ENCODE results near the gene GALNT1. TPM values are rescaled to one million over a fixed set of nuclear protein-coding genes. Genes with fewer than 3 reads are reported as not detected.
A peak's percentile ranks its signal among the peaks of the same experiment; 100 is the strongest.

GALNT1 gene
- total RNA-seq, 1 donor from 2014 or later, result 95.4 TPM

- DNase-seq (ENCODE audit: low read depth), result no peak
Observed at GRCh38 chr18:35749701-35750100, 168.2 kb downstream of the GALNT1 start.

DNA sequence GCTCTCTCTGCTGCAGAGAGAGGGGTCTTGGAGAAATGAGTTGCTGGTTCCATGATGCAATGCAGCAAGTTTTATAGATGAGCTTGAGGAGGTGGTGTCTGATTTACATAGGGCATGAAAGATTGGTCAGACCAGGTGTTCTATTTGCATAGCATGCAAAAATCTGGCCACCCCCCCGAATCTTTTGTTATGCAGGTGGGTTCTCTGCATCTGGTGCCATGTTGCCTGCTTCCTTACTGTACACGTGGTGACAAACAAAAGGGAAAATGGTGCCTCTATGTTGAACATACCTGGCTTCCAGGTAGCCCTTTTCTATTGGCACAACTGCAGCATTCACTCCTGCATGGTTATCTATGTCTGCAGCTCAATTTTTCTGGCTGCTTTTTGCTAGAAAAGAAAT, 169.4 kb downstream of the GALNT1 start:
- DNase-seq (ENCODE audit: low read depth), result no peak

DNA sequence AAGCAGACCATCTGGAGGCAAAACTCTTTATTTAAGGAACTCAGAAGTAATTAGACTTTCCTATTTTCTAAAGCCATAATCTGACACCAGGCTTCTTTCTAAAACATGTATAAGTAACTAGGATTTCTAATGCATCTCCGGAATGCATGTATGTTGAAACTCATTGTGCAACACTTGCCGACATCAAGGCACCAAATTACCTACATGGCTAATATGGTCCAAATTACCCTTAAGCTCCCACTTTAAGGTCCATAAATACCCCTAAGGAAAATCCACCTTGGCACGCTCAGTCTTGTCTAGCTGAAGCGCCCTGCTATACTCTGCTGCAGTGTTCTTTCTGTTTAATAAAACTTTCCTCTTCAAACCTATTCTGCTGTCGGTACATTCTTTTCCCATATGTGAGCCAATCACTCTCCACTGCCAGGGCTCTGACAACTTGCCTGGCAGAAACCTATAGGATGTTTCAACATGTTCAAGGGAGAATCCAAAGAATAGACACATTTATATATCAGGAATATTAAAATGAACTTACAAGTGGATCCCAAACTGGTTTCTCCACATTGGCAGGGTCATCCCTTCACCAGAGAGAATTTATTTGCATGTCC, 171.9 kb downstream of the GALNT1 start:
- no peak for DNase-seq (ENCODE audit: low read depth)

GRCh38 chr18:35754464-35754863, 172.9 kb downstream of the GALNT1 start:
- DNase-seq (ENCODE audit: low read depth), result no peak

DNA sequence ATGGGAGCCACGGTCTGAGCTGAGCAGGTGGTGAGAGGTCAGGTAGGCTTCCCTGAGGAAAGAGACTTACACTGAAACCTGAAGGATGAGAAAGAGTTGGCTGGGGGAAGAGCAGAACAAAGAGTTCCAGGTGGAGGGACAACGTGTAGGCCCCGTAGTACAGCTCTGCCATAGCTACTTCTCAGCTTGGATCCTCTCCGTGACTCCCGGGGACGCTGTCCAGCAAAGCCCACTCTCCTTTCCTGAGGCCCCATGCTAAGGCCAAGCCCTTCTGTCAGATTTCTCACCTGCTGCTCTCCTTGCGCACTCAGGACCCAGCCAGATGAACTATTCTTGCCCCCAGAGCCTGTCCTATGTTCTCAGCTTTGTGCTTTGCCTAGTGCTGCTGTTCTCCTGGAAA, 173.8 kb downstream of the GALNT1 start:
- no peak for DNase-seq (ENCODE audit: low read depth)

- peak; percentile 72 for DNase-seq (ENCODE audit: low read depth)
Observed at GRCh38 chr18:35756506-35757117, 175.1 kb downstream of the GALNT1 start.

Small RNA genes within 50 kb of the gene (microRNA-seq; reads per million reads assigned to microRNA genes)
- not detected for gene MIR3975

Other genes with a start within 250 kb of the GALNT1 start
- gene ZNF24, start 237.3 kb upstream of the GALNT1 start, total RNA-seq, result 53.8 and 63.2 TPM in 2 replicates
- gene ZNF396, start 204.4 kb upstream of the GALNT1 start, total RNA-seq, result 0.27 and 1.5 TPM in 2 replicates
- 8.8 and 9.8 TPM in 2 replicates for gene INO80C, start 83.8 kb upstream of the GALNT1 start, total RNA-seq

All from myocyte (in vitro differentiated cells).